Liver (tissue), 3 donors: ENCODE measurements around the gene PTPRB.

Source experiments
- CTCF ChIP-seq: fragments of 150-350 bp; IDR thresholded peaks from 2 replicates; pipeline ENCODE4 v1.5.1; 2017; ENCODE audit warnings: improper control_type of control experiment, low read depth, low read length; ENCODE audit not compliant: missing input control
- FOXA1 ChIP-seq: IDR thresholded peaks from 2 replicates; pipeline ENCODE4 v1.6.1; 2016; ENCODE audit warnings: antibody characterized with exemption
- GABPA ChIP-seq, 2 donors: IDR thresholded peaks in 1 of 2; conservative IDR thresholded peaks in 1 of 2; 2 replicates each; pipeline ENCODE4 v1.6.1; 2016; ENCODE audit warnings: antibody characterized with exemption in 2 of 2, mild to moderate bottlenecking in 1 of 2, moderate library complexity in 1 of 2
- donor health status: healthy.
- donor health status: healthy.

- TF ChIP-seq CTCF (no peak), FOXA1 (no peak), GABPA (IDR thresholded peaks at IDR 0.05 in 1 of 2, conservative IDR thresholded peaks at IDR 0.05 in 1 of 2) (no peak)
These were observed 151.5 kb downstream of the PTPRB start for GRCh38 chr12:70485704-70486103.
